ENCODE data around the gene PRSS38. TPM values are rescaled to one million over a fixed set of nuclear protein-coding genes. Genes with fewer than 3 reads are reported as not detected.

PRSS38 gene
- total and polyA plus RNA-seq, 2 experiments from 2014 or later = not detected

GRCh38 chr1:227893949-227894721 is 78.7 kb downstream of the PRSS38 start:
- Mint-ChIP-seq H3K9me3 (no peaks in the 10 kb centered on the region), H3K36me3 (ENCODE audit: low read depth) (no peaks in the 10 kb centered on the region; the same call in 2 of the 3 replicates), H3K4me3 (no peak overlapping the region), H3K27me3 (ENCODE audit: insufficient read depth, low read depth, poor library complexity) (peaks cover 12% of the 10 kb centered on the region), H3K27ac (no peak overlapping the region), H3K4me1 (peaks cover 11% of the 10 kb centered on the region)
- ATAC-seq (no peak), DNase-seq (ENCODE audit: low spot score) (no peak)
- Histone ChIP-seq H3K79me2 (replicated peaks; ENCODE audit: insufficient read depth) (no peaks in the 10 kb centered on the region), H3K4me3 (no peak overlapping the region), H2AFZ (no peak overlapping the region), H3K27ac (ENCODE audit: low read depth) (no peak overlapping the region), H4K20me1 (replicated peaks; ENCODE audit: insufficient read depth) (no peaks in the 10 kb centered on the region), H3K27me3 (ENCODE audit: insufficient read depth) (no peaks in the 10 kb centered on the region), H3K4me1 (ENCODE audit: insufficient read depth) (0 out of 2 replicates have a peak, but pooled peaks cover 3% of the 10 kb centered on the region), H3K36me3 (ENCODE audit: insufficient read depth) (no peaks in the 10 kb centered on the region), H3K9me2 (ENCODE audit: insufficient read depth) (no peaks in the 10 kb centered on the region), H3K4me2 (no peak overlapping the region), H3F3A (replicated peaks; ENCODE audit: low read depth) (no peaks in the 10 kb centered on the region)
- no peak for TF ChIP-seq JUNB (IDR thresholded peaks at IDR 0.05; ENCODE audit: unreplicated experiment)
- no peak for TF ChIP-seq ZNF462 (CRISPR knock-in tag; IDR thresholded peaks at IDR 0.05)
- TF ChIP-seq ZNF331 (CRISPR knock-in tag; IDR thresholded peaks at IDR 0.05; ENCODE audit: low read depth) = no peak
- no peak for TF ChIP-seq EZH2 (IDR thresholded peaks at IDR 0.05; ENCODE audit: low read depth, unreplicated experiment)
- no peak for TF ChIP-seq CREB1 (CRISPR knock-in tag; IDR thresholded peaks at IDR 0.05; ENCODE audit: low read depth)
- no peak for TF ChIP-seq EZH2phosphoT487 (IDR thresholded peaks at IDR 0.05; ENCODE audit: unreplicated experiment)
- TF ChIP-seq ETS1 (IDR thresholded peaks at IDR 0.05) = no peak
- TF ChIP-seq ZNF114 (CRISPR knock-in tag; IDR thresholded peaks at IDR 0.05) = no peak
- TF ChIP-seq REST (IDR thresholded peaks at IDR 0.05; ENCODE audit: unreplicated experiment) = no peak
- no peak for TF ChIP-seq POLR2AphosphoS5 (IDR thresholded peaks at IDR 0.05; ENCODE audit: low read depth)
- no peak for TF ChIP-seq STAT1 (IDR thresholded peaks at IDR 0.05; ENCODE audit: unreplicated experiment)
- TF ChIP-seq CTCF (conservative IDR thresholded peaks at IDR 0.05; ENCODE audit: low read depth in 2 of 2) = no peak
- no peak for TF ChIP-seq NANOG (IDR thresholded peaks at IDR 0.05; ENCODE audit: borderline replicate concordance)
